ENCODE results near the gene ADGRG7. TPM values are rescaled to one million over a fixed set of nuclear protein-coding genes. Genes with fewer than 3 reads are reported as not detected.

Gene ADGRG7
- total RNA-seq, 1 experiment from 2014 or later = not detected

Other genes starting within 250 kb of the ADGRG7 start
- 53.4 and 64.9 TPM in 2 replicates for gene TOMM70, start 208.5 kb upstream of the ADGRG7 start, total RNA-seq (2014; rRNA removed; shearing (Covaris generic))
- 4.7 and 7.0 TPM in 2 replicates for gene LNP1, start 208.1 kb upstream of the ADGRG7 start, total RNA-seq (2014; rRNA removed; shearing (Covaris generic))
- 22.1 and 31.6 TPM in 2 replicates for gene TMEM45A, start 117.0 kb upstream of the ADGRG7 start, total RNA-seq (2014; rRNA removed; shearing (Covaris generic))
- 101 and 128 TPM in 2 replicates for gene TFG, start 99.9 kb downstream of the ADGRG7 start, total RNA-seq (2014; rRNA removed; shearing (Covaris generic))

All from H4 (cell line).